Measurements from ENCODE around the gene DDI2.

The DDI2 gene

GRCh38 chr1:15605398-15606383 is 11.6 kb upstream of the DDI2 start:
- DNase-seq: no peak

DNA sequence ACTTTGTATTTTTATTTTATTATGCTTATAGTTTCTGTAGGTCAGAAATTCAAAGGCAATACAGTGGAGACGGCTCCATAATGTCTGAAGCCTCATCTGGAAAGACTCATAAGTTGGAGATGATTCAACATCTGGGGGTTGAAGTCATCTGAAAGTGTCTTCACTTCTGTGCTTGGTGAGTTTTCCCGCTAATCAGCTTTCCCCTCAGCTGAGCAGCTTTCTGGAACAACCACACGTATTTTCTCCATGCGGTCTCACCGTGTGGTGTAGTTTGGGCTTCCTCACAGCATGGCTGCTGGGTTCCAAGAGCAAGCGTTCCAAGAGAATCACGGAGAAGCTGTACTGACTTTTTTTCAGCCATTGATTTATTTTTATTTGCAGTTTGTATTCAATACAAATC is 7.6 kb upstream of the DDI2 start:
- no peak for DNase-seq

GRCh38 chr1:15610167-15610566 is 7.1 kb upstream of the DDI2 start:
- DNase-seq: no peak

DNA sequence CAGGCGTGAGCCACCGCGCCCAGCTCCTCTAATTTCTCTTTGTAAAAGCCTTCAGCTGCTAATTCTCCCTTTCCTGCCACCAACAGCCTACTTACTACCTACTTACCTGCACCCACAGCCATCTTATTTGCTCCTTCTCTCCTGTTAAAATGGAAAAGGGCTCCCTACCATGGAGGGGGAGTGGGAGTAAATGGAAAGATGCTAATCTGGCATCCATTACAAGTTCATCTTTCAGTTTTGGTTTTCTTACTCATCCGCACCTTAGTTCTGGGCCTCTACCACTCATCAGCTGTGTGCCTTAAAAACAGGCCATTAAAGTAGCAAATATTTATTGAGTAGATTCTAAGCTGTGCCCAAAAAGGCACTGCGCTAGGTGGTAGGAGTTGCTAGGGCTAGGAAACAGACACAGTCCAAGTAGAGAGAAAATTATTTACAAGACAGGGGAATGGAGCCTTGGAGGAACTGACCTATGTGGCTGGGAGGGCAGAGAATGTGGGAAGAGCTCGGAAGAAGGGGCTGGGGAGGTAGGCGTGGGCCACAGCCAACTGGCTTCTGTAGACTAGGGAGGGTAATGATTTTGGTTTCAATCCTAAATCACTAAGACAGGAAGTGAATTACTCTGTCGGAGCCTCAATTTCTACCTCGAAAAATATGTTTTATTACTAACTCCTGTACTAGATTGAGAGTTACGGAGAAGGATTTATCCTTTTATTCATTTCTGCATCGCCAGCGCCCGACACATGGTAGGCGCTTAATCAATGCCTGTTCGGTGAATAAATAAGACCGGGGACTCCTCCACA is 685 bp upstream of the DDI2 start:
- DNase-seq: no peak

DNA sequence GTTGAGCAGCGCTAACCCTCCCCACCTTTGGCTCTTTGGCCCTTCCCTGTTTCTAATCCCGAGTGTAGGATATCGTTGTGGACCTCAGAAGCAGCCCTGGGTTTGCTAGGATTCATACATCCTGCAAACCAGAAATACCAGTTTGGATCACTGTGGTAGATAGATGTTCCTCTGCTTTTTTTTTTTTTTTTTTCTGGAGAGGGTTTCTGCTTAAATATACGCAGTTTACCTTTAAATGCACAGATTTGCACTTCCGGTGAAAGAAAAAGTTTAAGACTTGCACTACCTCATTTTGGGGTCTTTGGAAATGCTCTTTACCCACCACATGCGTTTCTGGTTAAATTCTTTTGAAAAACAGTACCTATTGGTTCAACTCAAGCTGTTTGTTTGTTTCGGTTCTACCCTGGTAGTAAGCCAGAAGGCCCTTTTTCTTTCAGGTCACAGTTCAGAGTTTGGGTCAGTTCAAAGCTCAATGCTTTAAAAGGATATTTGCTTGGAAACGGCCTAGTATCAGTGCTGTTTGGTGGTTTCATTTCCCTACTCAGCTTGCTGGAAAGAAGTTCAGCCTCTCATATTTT is 908 bp downstream of the DDI2 start:
- peak; percentile 44 for DNase-seq

DNA sequence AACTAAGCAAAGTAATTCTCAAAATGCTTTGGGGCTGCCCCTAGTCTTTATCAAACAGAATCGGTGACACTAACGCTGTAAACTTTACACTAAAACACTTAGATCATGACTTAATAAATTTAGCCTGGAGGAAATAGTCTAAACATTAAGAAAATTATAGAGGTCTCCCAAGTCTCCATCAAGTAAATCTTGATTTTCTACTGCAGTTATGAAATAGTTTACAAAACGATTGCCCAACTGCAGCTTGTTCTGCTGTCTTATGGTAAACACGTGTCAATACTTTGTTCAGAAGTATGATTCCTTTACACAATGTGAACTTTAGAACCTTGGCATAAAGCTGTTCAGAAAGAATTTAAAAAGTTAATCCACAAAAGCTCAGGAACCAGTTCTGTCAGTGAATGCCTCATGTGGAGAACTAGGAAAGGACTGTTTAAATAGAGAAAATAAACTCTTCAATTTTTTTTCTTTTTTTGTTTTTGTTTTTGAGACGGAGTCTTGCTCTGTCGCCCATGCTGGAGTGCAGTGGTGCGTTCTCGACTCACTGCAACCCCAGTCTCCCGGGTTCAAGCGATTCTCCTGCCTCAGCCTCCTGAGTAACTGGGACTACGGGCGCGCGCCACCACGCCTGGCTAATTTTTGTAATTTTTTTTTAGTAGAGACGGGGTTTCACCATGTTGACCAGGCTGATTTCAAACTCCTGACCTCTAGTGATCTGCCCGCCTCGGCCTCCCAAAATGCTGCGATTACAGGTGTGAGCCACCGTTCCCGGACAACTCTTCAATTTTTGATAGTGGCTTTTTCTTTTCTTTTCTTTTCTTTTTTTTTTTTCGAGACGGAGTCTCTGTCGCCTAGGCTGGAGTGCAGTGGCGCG is 1.6 kb downstream of the DDI2 start:
- DNase-seq: no peak

DNA sequence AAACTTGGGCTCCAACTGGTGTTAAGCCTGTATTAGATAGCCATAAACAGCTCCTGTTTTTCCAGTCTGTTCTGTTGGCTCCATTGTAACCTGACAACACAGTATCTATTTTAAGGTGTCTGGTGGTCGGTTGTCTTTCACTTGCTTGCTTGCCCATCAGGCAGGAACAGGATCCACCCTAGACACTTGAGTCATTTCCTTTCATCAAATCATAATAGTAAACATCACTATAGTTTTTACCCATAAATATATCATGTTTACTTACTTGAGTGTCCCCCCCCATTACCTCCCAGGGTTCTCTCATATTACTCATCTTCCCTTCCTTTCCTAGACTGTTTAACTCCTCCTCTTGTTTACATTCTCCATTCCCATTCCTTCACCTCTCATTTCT is 2.9 kb downstream of the DDI2 start:
- peak; percentile 76 for DNase-seq

GRCh38 chr1:15620902-15621682 is 3.8 kb downstream of the DDI2 start:
- no peak for DNase-seq

GRCh38 chr1:15621975-15622374 is 4.7 kb downstream of the DDI2 start:
- DNase-seq: no peak

GRCh38 chr1:15622712-15623373 is 5.6 kb downstream of the DDI2 start:
- DNase-seq: no peak

- no peak for DNase-seq
Observed at GRCh38 chr1:15623435-15623834, 6.2 kb downstream of the DDI2 start.

- no peak for DNase-seq
Observed at GRCh38 chr1:15624133-15624714, 7.0 kb downstream of the DDI2 start.

- no peak for DNase-seq
Observed at GRCh38 chr1:15625056-15625917, 8.0 kb downstream of the DDI2 start.

DNA sequence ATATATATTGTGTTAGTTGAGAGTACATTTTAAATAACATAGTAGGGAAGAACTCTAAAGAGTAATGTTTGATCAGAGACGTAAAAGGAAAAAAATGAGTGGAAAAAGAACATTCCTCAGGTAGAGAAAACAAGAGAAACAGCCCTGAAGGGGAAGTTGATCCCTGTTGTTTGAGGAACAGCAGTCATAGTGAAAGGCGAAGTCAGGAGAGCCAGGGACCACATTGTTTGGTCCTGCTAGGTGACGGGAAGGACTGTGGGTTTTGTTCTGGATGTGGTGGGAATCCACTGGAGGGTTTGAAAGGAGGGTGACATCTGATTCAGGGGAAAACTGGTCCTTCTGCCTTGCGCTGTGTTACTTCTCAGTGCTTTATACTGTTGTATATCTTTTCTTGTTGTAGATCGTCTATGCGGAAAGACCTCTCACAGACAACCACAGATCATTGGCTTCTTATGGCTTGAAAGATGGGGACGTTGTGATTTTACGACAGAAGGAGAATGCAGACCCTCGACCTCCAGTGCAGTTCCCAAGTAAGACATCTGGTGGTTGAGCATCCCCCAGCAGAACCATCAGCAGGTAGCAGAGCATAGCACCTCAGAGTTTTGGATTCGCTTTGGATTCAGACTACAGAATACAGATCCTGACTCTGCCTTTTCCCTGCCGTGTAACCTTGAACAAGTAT is 9.2 kb downstream of the DDI2 start:
- DNase-seq: no peak

DNA sequence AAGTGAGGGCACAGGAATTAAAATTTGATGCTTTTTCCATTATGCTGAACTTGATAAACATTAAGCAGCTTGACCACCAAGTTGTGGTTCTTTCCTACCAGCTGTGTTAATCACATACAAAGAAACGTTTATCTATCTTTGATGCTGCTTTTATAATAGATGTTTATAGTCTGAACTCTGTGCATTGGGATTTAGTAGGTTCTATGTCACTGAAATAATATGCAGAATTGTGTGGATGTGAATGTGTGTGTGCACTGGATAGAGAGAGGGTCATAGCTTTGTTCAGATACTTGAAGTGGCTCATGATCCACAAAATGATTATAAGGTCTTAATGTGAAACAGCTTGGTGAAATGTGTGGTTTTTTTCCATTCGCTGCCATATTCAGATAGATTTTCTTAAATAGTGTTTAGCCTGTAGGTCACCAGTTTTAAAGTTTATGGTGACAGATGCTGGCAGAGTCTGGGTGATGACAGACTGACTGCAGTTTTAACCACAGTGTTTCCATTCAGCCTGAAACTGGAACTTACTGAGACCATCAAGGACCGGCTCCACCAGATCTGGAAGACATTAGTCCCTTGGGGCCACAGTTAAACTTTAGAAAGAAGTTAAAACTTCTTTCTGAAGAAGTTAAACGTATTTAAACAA is 10.2 kb downstream of the DDI2 start:
- no peak for DNase-seq

- DNase-seq: no peak
Observed at GRCh38 chr1:15628003-15628402, 10.7 kb downstream of the DDI2 start.

GRCh38 chr1:15633756-15634420 is 16.6 kb downstream of the DDI2 start:
- no peak for DNase-seq

- no peak for DNase-seq
Observed at GRCh38 chr1:15636436-15636835, 19.2 kb downstream of the DDI2 start.

Measured in CD4-positive, alpha-beta T cell treated with Interleukin-4 for 4 hours (primary cell).